ENCODE measurements around the gene PJA2.

- TF ChIP-seq, protein P1, sequence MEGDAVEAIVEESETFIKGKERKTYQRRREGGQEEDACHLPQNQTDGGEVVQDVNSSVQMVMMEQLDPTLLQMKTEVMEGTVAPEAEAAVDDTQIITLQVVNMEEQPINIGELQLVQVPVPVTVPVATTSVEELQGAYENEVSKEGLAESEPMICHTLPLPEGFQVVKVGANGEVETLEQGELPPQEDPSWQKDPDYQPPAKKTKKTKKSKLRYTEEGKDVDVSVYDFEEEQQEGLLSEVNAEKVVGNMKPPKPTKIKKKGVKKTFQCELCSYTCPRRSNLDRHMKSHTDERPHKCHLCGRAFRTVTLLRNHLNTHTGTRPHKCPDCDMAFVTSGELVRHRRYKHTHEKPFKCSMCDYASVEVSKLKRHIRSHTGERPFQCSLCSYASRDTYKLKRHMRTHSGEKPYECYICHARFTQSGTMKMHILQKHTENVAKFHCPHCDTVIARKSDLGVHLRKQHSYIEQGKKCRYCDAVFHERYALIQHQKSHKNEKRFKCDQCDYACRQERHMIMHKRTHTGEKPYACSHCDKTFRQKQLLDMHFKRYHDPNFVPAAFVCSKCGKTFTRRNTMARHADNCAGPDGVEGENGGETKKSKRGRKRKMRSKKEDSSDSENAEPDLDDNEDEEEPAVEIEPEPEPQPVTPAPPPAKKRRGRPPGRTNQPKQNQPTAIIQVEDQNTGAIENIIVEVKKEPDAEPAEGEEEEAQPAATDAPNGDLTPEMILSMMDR (IDR thresholded peaks at IDR 0.05; ENCODE audit: insufficient read depth, low read length) = no peak
- TF ChIP-seq, protein P2, sequence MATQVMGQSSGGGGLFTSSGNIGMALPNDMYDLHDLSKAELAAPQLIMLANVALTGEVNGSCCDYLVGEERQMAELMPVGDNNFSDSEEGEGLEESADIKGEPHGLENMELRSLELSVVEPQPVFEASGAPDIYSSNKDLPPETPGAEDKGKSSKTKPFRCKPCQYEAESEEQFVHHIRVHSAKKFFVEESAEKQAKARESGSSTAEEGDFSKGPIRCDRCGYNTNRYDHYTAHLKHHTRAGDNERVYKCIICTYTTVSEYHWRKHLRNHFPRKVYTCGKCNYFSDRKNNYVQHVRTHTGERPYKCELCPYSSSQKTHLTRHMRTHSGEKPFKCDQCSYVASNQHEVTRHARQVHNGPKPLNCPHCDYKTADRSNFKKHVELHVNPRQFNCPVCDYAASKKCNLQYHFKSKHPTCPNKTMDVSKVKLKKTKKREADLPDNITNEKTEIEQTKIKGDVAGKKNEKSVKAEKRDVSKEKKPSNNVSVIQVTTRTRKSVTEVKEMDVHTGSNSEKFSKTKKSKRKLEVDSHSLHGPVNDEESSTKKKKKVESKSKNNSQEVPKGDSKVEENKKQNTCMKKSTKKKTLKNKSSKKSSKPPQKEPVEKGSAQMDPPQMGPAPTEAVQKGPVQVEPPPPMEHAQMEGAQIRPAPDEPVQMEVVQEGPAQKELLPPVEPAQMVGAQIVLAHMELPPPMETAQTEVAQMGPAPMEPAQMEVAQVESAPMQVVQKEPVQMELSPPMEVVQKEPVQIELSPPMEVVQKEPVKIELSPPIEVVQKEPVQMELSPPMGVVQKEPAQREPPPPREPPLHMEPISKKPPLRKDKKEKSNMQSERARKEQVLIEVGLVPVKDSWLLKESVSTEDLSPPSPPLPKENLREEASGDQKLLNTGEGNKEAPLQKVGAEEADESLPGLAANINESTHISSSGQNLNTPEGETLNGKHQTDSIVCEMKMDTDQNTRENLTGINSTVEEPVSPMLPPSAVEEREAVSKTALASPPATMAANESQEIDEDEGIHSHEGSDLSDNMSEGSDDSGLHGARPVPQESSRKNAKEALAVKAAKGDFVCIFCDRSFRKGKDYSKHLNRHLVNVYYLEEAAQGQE (IDR thresholded peaks at IDR 0.05; ENCODE audit: insufficient replicate concordance, low read depth) = no peak
- no peak for TF ChIP-seq POLR2AphosphoS5 (IDR thresholded peaks at IDR 0.05; ENCODE audit: low read depth)
- TF ChIP-seq GABPA (IDR thresholded peaks at IDR 0.05; ENCODE audit: low read depth) = no peak
Measured at GRCh38 chr5:109315245-109315644, 94.5 kb downstream of the PJA2 start.

Data from HL-60 (cell line).